HG03460 (cell line): ENCODE results near the gene ZCWPW2.

Experiments
- ATAC-seq: cut with Tn5 transposase; IDR thresholded peaks from one replicate; pipeline ENCODE4 v1.9.1; 2021; ENCODE audit not compliant: unreplicated experiment

The ZCWPW2 gene

DNA sequence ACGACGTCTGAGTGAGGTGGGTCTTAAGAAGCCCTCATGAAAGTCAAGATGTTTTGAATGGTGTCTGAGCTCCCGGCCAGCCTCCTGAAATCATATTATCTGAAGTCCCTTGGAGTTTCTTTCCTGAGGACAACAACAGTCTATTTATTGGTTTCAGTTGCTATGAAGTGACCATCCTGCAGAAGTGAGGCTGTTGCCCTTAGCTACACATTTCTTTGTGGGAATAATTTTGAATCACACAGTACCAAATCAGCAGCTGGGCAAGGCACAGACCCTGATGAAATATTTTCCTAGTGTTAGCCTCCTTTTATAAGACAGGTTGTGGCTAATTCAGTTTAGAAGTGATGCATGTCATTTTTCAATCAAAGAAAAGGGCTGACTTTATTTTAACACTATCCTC is 220.8 kb downstream of the ZCWPW2 start:
- no peak for ATAC-seq

DNA sequence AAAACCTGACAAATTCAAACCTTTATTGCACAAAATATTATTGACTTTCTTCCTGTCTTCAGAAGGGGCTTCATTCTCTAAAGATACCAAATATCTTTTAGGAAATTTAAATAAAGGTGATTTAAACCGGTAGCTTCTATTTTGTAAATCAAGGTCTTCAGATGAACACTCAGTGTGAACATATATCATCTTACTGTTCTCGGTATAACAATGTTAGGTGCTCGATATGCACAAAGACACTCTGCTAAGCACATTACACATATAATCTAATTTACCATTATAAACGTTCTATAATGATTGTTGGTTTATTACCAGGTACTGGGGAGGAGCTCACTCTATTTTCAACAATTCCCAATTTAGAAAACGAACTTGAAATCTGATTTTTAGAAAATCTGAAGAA is 225.5 kb downstream of the ZCWPW2 start:
- no peak for ATAC-seq

- no peak for ATAC-seq
Observed at GRCh38 chr3:28575100-28575745, 226.7 kb downstream of the ZCWPW2 start.
